Keratinocyte (primary cell): ENCODE results near the gene RPH3AL. TPM values are rescaled to one million over a fixed set of nuclear protein-coding genes. Genes with fewer than 3 reads are reported as not detected.

Source experiments
- DNase-seq: peaks from one replicate; pipeline ENCODE4 v3.0.0-alpha.2; 2011; ENCODE audit warnings: low read depth, missing footprints, low spot score
- FAIRE-seq: peaks from 2 replicates; lab custom pipeline; 2011; peaks lifted over from hg19 to GRCh38; lab: Jason Lieb, UNC
- H2AFZ ChIP-seq: 2 replicates; pipeline ENCODE4 v1.6.0; 2012; ENCODE audit warnings: low read length, control low read depth, inconsistent platforms; ENCODE audit not compliant: control insufficient read depth
- H3K27ac ChIP-seq: 2 replicates; pipeline ENCODE4 v1.5.1; 2011; ENCODE audit warnings: low read length; ENCODE audit not compliant: control insufficient read depth, insufficient read depth
- H3K27me3 ChIP-seq: 3 replicates; pipeline ENCODE4 v1.6.0; 2011; ENCODE audit warnings: low read length; ENCODE audit not compliant: control insufficient read depth, insufficient read depth; ENCODE audit errors: extremely low read depth
- H3K36me3 ChIP-seq, 2 experiments: 2 replicates in 1 of 2; 3 replicates in 1 of 2; pipeline ENCODE4 v1.5.1; 2011; ENCODE audit warnings: low read length in 2 of 2, mild to moderate bottlenecking in 1 of 2; ENCODE audit not compliant: control insufficient read depth in 2 of 2, insufficient read depth in 2 of 2; ENCODE audit errors: extremely low read depth in 1 of 2
- H3K4me1 ChIP-seq: 3 replicates; pipeline ENCODE4 v1.5.1; 2011; ENCODE audit warnings: low read length; ENCODE audit not compliant: control insufficient read depth, insufficient read depth; ENCODE audit errors: extremely low read depth
- H3K4me2 ChIP-seq: 3 replicates; pipeline ENCODE4 v1.6.0; 2011; ENCODE audit warnings: low read depth, low read length; ENCODE audit not compliant: control insufficient read depth, insufficient read depth; ENCODE audit errors: extremely low read depth
- H3K4me3 ChIP-seq, 3 experiments: fragments of 200-600 bp in 1 of 3; sonication (generic) in 1 of 3; 2 replicates in 2 of 3; 3 replicates in 1 of 3; pipeline ENCODE4 v1.5.1; 2011 to 2016; ENCODE audit warnings: low read length in 3 of 3, mild to moderate bottlenecking in 3 of 3, control low read depth in 2 of 3, inconsistent platforms in 1 of 3, low read depth in 1 of 3, mixed read lengths in 1 of 3, mixed run types in 1 of 3, moderate library complexity in 1 of 3; ENCODE audit not compliant: control insufficient read depth in 2 of 3, insufficient read depth in 2 of 3; ENCODE audit errors: extremely low read depth in 1 of 3
- H3K79me2 ChIP-seq: 2 replicates; pipeline ENCODE4 v1.6.0; 2012; ENCODE audit warnings: low read length; ENCODE audit not compliant: control insufficient read depth, insufficient read depth
- H3K9ac ChIP-seq: 3 replicates; pipeline ENCODE4 v1.6.0; 2011; ENCODE audit warnings: low read length; ENCODE audit not compliant: control insufficient read depth, insufficient read depth; ENCODE audit errors: extremely low read depth
- H3K9me1 ChIP-seq: 3 replicates; pipeline ENCODE4 v1.6.0; 2011; ENCODE audit warnings: low read length; ENCODE audit not compliant: control insufficient read depth, insufficient read depth; ENCODE audit errors: extremely low read depth
- H3K9me3 ChIP-seq: 2 replicates; pipeline ENCODE4 v1.5.1; 2012; ENCODE audit warnings: low read depth, low read length; ENCODE audit not compliant: control insufficient read depth
- H4K20me1 ChIP-seq: 3 replicates; pipeline ENCODE4 v1.6.0; 2011; ENCODE audit warnings: low read length; ENCODE audit not compliant: control insufficient read depth, insufficient read depth; ENCODE audit errors: extremely low read depth
- EZH2 ChIP-seq: IDR thresholded peaks from one replicate; pipeline ENCODE4 v1.6.1; 2012; ENCODE audit warnings: inconsistent platforms, mild to moderate bottlenecking, low read length, moderate library complexity
- dilution Hi-C: fragments of 300-500 bp; cut with MboI; formaldehyde crosslinking; loops from one replicate; pipeline ENCODE4 v1.7.0; 2020; ENCODE audit warnings: low sequenced_read_pairs; ENCODE audit not compliant: extremely low pct_ligation_motif_present
- polyA plus RNA-seq, 5 experiments: library from polyadenylated mRNA; depleted of rRNA in 3 of 5; stranded (reverse) in 3 of 5; stranded (forward) in 1 of 5; unstranded in 1 of 5; fragments of >200 nt; gene quantifications; 1 replicate in 1 of 5; 2 replicates in 3 of 5; 3 replicates in 1 of 5; pipeline versions ENCODE4 v1.2.1 to v1.2.3, GENCODE V29; 2011 to 2012; ENCODE audit warnings: missing spikeins in 2 of 5, low read depth in 1 of 5, low replicate concordance in 1 of 5
- TF ChIP-seq, protein P1 (sequence below), 3 experiments: IDR thresholded peaks in 1 of 3; conservative IDR thresholded peaks in 1 of 3; optimal IDR thresholded peaks in 1 of 3; 2 replicates in 2 of 3; 3 replicates in 1 of 3; pipeline versions ENCODE3 to v1.5.1; 2011; ENCODE audit warnings: low read length in 3 of 3, mild to moderate bottlenecking in 3 of 3, moderate library complexity in 2 of 3, control low read depth in 1 of 3, inconsistent platforms in 1 of 3; ENCODE audit not compliant: insufficient read depth in 2 of 3; ENCODE audit errors: extremely low read depth in 1 of 3

Gene RPH3AL
- polyA plus RNA-seq, 1 donor (not counting 4 experiments of a cell fraction or from before 2014, with no cell fraction given): 0.31 TPM

GRCh38 chr17:383771-384621 is 31.4 kb upstream of the RPH3AL start:
- Histone ChIP-seq H3K9ac (no peak overlapping the region), H3K9me3 (no peaks in the 10 kb centered on the region), H3K27me3 (peaks cover 22% of the 10 kb centered on the region), H3K4me1 (peaks cover 3% of the 10 kb centered on the region), H3K9me1 (no peaks in the 10 kb centered on the region), H3K4me2 (no peak overlapping the region), H3K36me3 (no peaks in the 10 kb centered on the region), H3K4me3 (no peak overlapping the region), H4K20me1 (no peaks in the 10 kb centered on the region), H3K27ac (no peak overlapping the region), H2AFZ (no peak overlapping the region), H3K79me2 (no peaks in the 10 kb centered on the region)
- no peak for FAIRE-seq
- TF ChIP-seq EZH2: no peak
- TF ChIP-seq, protein P1, sequence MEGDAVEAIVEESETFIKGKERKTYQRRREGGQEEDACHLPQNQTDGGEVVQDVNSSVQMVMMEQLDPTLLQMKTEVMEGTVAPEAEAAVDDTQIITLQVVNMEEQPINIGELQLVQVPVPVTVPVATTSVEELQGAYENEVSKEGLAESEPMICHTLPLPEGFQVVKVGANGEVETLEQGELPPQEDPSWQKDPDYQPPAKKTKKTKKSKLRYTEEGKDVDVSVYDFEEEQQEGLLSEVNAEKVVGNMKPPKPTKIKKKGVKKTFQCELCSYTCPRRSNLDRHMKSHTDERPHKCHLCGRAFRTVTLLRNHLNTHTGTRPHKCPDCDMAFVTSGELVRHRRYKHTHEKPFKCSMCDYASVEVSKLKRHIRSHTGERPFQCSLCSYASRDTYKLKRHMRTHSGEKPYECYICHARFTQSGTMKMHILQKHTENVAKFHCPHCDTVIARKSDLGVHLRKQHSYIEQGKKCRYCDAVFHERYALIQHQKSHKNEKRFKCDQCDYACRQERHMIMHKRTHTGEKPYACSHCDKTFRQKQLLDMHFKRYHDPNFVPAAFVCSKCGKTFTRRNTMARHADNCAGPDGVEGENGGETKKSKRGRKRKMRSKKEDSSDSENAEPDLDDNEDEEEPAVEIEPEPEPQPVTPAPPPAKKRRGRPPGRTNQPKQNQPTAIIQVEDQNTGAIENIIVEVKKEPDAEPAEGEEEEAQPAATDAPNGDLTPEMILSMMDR (optimal IDR thresholded peaks at IDR 0.05 in 1 of 3, IDR thresholded peaks at IDR 0.05 in 1 of 3, conservative IDR thresholded peaks at IDR 0.05 in 1 of 3; ENCODE audit: extremely low read depth in 1 of 3, insufficient read depth in 2 of 3, low read length in 3 of 3): no peak
- no peak for DNase-seq
- dilution Hi-C loops: no loop called here

- Histone ChIP-seq H3K4me3 (no peak overlapping the region), H3K4me2 (no peak overlapping the region), H3K9me1 (no peaks in the 10 kb centered on the region), H3K27ac (no peak overlapping the region), H3K27me3 (peaks cover 26% of the 10 kb centered on the region), H4K20me1 (no peaks in the 10 kb centered on the region), H3K79me2 (no peaks in the 10 kb centered on the region), H3K9ac (no peak overlapping the region), H2AFZ (no peak overlapping the region), H3K4me1 (peaks cover 3% of the 10 kb centered on the region), H3K9me3 (no peaks in the 10 kb centered on the region), H3K36me3 (no peaks in the 10 kb centered on the region)
- DNase-seq (no peak), FAIRE-seq (no peak)
- dilution Hi-C loops: no loop called here
- TF ChIP-seq EZH2: no peak
- TF ChIP-seq, protein P1 (optimal IDR thresholded peaks at IDR 0.05 in 1 of 3, IDR thresholded peaks at IDR 0.05 in 1 of 3, conservative IDR thresholded peaks at IDR 0.05 in 1 of 3; ENCODE audit: extremely low read depth in 1 of 3, insufficient read depth in 2 of 3, low read length in 3 of 3): no peak
Observed at GRCh38 chr17:382644-383533, 30.3 kb upstream of the RPH3AL start.
